Activated effector memory CD4-positive, alpha-beta T cell treated with Interleukin-2 at 50 U/mL for 16 hours (primary cell): ENCODE measurements around the gene PTPRN2.
"Not testable (repeated sequence)": the region's sequence is repeated elsewhere in the genome, so short reads cannot be mapped to it uniquely, and the experiment has no call there.

Source experiments
- DNase-seq: peaks from one replicate; pipeline ENCODE4 v3.0.0-alpha.2; 2020

Gene PTPRN2

GRCh38 chr7:158431941-158432347, 155.7 kb downstream of the PTPRN2 start:
- DNase-seq = no peak

- DNase-seq = no peak
These were observed 156.3 kb downstream of the PTPRN2 start for GRCh38 chr7:158431055-158431940.

GRCh38 chr7:158430308-158431034, 157.2 kb downstream of the PTPRN2 start:
- no peak for DNase-seq

GRCh38 chr7:158428837-158429753, 158.5 kb downstream of the PTPRN2 start:
- no peak for DNase-seq

- DNase-seq = no peak
These were observed 159.3 kb downstream of the PTPRN2 start for GRCh38 chr7:158428131-158428836.

GRCh38 chr7:158425676-158426075, 161.9 kb downstream of the PTPRN2 start:
- not testable (repeated sequence) for DNase-seq

- no peak for DNase-seq
These were observed 163.1 kb downstream of the PTPRN2 start for GRCh38 chr7:158424531-158424930.

GRCh38 chr7:158424011-158424410, 163.6 kb downstream of the PTPRN2 start:
- no peak for DNase-seq

GRCh38 chr7:158422887-158423560, 164.6 kb downstream of the PTPRN2 start:
- no peak for DNase-seq

- no peak for DNase-seq
These were observed 165.3 kb downstream of the PTPRN2 start for GRCh38 chr7:158422196-158422886.

GRCh38 chr7:158421361-158421760, 166.3 kb downstream of the PTPRN2 start:
- no peak for DNase-seq

- DNase-seq = no peak
These were observed 166.9 kb downstream of the PTPRN2 start for GRCh38 chr7:158420591-158421340.

- no peak for DNase-seq
These were observed 168.3 kb downstream of the PTPRN2 start for GRCh38 chr7:158419238-158419785.

GRCh38 chr7:158418395-158418794, 169.2 kb downstream of the PTPRN2 start:
- not testable (repeated sequence) for DNase-seq

GRCh38 chr7:158416283-158416933, 171.2 kb downstream of the PTPRN2 start:
- DNase-seq = no peak

GRCh38 chr7:158415316-158415715, 172.3 kb downstream of the PTPRN2 start:
- DNase-seq = no peak

- no peak for DNase-seq
These were observed 173.1 kb downstream of the PTPRN2 start for GRCh38 chr7:158414486-158414961.

GRCh38 chr7:158414002-158414401, 173.6 kb downstream of the PTPRN2 start:
- no peak for DNase-seq
